ENCODE measurements around the gene HSD17B2.

GRCh38 chr16:82005027-82005830 lies 29.8 kb upstream of the HSD17B2 start:
- no peak for TF ChIP-seq CTCF (IDR thresholded peaks at IDR 0.05)
- no peak for TF ChIP-seq POLR2A (IDR thresholded peaks at IDR 0.05)
